Neural progenitor cell (in vitro differentiated cells): Measurements from ENCODE around the gene PTPRA. TPM values are rescaled to one million over a fixed set of nuclear protein-coding genes. Genes with fewer than 3 reads are reported as not detected.
A peak's percentile ranks its signal among the peaks of the same experiment; 100 is the strongest.

ENCODE experiments used
- DNase-seq: peaks from one replicate; pipeline ENCODE4 v3.0.0-alpha.2; 2016; ENCODE audit warnings: low spot score
- H2AFZ ChIP-seq: fragments of 200-600 bp; sonication (generic); replicated peaks from 2 replicates; pipeline ENCODE4 v1.6.1; 2016; ENCODE audit warnings: antibody characterized with exemption
- H3F3A ChIP-seq: fragments of 200-600 bp; sonication (generic); 2 replicates; pipeline ENCODE4 v1.6.1; 2016; ENCODE audit warnings: antibody characterized with exemption, low read depth
- H3K27ac ChIP-seq: fragments of 200-600 bp; sonication (generic); 2 replicates; pipeline ENCODE4 v1.5.1; 2016; ENCODE audit warnings: mild to moderate bottlenecking
- H3K27me3 ChIP-seq: fragments of 200-600 bp; sonication (generic); 2 replicates; pipeline ENCODE4 v1.6.1; 2016; ENCODE audit warnings: mild to moderate bottlenecking, moderate library complexity
- H3K36me3 ChIP-seq: fragments of 200-600 bp; sonication (generic); 2 replicates; pipeline ENCODE4 v1.5.1; 2016
- H3K4me1 ChIP-seq: fragments of 200-600 bp; sonication (generic); 2 replicates; pipeline ENCODE4 v1.6.1; 2016; ENCODE audit warnings: mixed run types
- H3K4me2 ChIP-seq: fragments of 200-600 bp; sonication (generic); 2 replicates; pipeline ENCODE4 v1.6.1; 2016
- H3K4me3 ChIP-seq: fragments of 200-600 bp; sonication (generic); 2 replicates; pipeline ENCODE4 v1.5.1; 2016
- H3K79me2 ChIP-seq: fragments of 200-600 bp; sonication (generic); 2 replicates; pipeline ENCODE4 v1.6.1; 2016; ENCODE audit warnings: low read depth
- H3K9ac ChIP-seq: fragments of 200-600 bp; sonication (generic); 2 replicates; pipeline ENCODE4 v1.6.1; 2016
- H3K9me3 ChIP-seq: fragments of 200-600 bp; sonication (generic); 2 replicates; pipeline ENCODE4 v1.5.1; 2016; ENCODE audit warnings: low read depth
- H4K20me1 ChIP-seq: fragments of 200-600 bp; sonication (generic); 2 replicates; pipeline ENCODE4 v1.6.1; 2016; ENCODE audit warnings: low read depth
- H3K27ac Mint-ChIP-seq: 3 replicates; pipeline ENCODE4 v1.8.0; 2021; ENCODE audit warnings: mixed read lengths
- H3K27me3 Mint-ChIP-seq: 2 replicates; pipeline ENCODE4 v1.8.0; 2022; ENCODE audit warnings: low read depth, mild to moderate bottlenecking, inconsistent platforms, moderate library complexity, mixed read lengths; ENCODE audit not compliant: insufficient read depth
- H3K36me3 Mint-ChIP-seq: 3 replicates; pipeline ENCODE4 v1.8.0; 2021; ENCODE audit warnings: mixed read lengths
- H3K4me1 Mint-ChIP-seq: 3 replicates; pipeline ENCODE4 v1.8.0; 2021; ENCODE audit warnings: mixed read lengths
- H3K4me3 Mint-ChIP-seq: 3 replicates; pipeline ENCODE4 v1.8.0; 2021; ENCODE audit warnings: mild to moderate bottlenecking, moderate library complexity, mixed read lengths
- H3K9me3 Mint-ChIP-seq: 3 replicates; pipeline ENCODE4 v1.8.0; 2020; ENCODE audit warnings: mixed read lengths
- CTCF ChIP-seq: fragments of 200-600 bp; sonication (generic); IDR thresholded peaks from 2 replicates; pipeline ENCODE4 v1.5.1; 2017; ENCODE audit warnings: antibody characterized with exemption, mild to moderate bottlenecking
- EZH2 ChIP-seq: fragments of 200-600 bp; sonication (generic); IDR thresholded peaks from 2 replicates; pipeline ENCODE4 v1.6.1; 2017; ENCODE audit warnings: antibody characterized with exemption, mild to moderate bottlenecking, moderate library complexity
- EZH2phosphoT487 ChIP-seq: fragments of 200-600 bp; sonication (generic); IDR thresholded peaks from 2 replicates; pipeline ENCODE4 v1.6.1; 2017; ENCODE audit warnings: antibody characterized with exemption
- total RNA-seq: library from RNA; depleted of rRNA; stranded (reverse); fragments of >200 nt; gene quantifications from 2 replicates; pipeline ENCODE4 v1.2.3, GENCODE V29; 2015; ENCODE audit warnings: low replicate concordance

The PTPRA gene
- total RNA-seq, 1 donor from 2014 or later, result 77.7 TPM

GRCh38 chr20:2875690-2876203 is 2.5 kb downstream of the PTPRA start:
- H3F3A ChIP-seq, result peaks cover 22% of the 10 kb centered on the region
- H3K79me2 ChIP-seq, result peaks cover 72% of the 10 kb centered on the region
- H3K27me3 ChIP-seq, result peaks cover 23% of the 10 kb centered on the region
- no peak overlapping the region for H3K9ac ChIP-seq
- TF ChIP-seq EZH2 (no peak), EZH2phosphoT487 (no peak), CTCF (no peak)
- Mint-ChIP-seq H3K9me3 (no peaks in the 10 kb centered on the region), H3K4me3 (peak overlapping the region; percentile 63), H3K27ac (no peak overlapping the region), H3K36me3 (peaks cover 9% of the 10 kb centered on the region), H3K4me1 (peaks cover 41% of the 10 kb centered on the region), H3K27me3 (peaks cover 8% of the 10 kb centered on the region)
- H3K36me3 ChIP-seq, result no peaks in the 10 kb centered on the region
- H2AFZ ChIP-seq, result no peak overlapping the region
- peaks cover 40% of the 10 kb centered on the region for H4K20me1 ChIP-seq
- H3K27ac ChIP-seq, result no peak overlapping the region
- peak overlapping the region; percentile 100 for H3K4me3 ChIP-seq
- H3K4me2 ChIP-seq, result peak overlapping the region; percentile 96
- DNase-seq, result no peak
- H3K9me3 ChIP-seq, result no peaks in the 10 kb centered on the region
- H3K4me1 ChIP-seq, result peaks cover 13% of the 10 kb centered on the region

GRCh38 chr20:2878515-2878914 is 5.2 kb downstream of the PTPRA start:
- Histone ChIP-seq H3K27me3 (no peaks in the 10 kb centered on the region), H4K20me1 (peaks cover 49% of the 10 kb centered on the region), H3K4me2 (no peak overlapping the region), H3K9me3 (no peaks in the 10 kb centered on the region), H3K9ac (no peak overlapping the region), H2AFZ (no peak overlapping the region), H3F3A (peaks cover 6% of the 10 kb centered on the region), H3K79me2 (peaks cover 96% of the 10 kb centered on the region), H3K4me3 (no peak overlapping the region), H3K4me1 (peaks cover 8% of the 10 kb centered on the region), H3K27ac (no peak overlapping the region), H3K36me3 (no peaks in the 10 kb centered on the region)
- peaks cover 2% of the 10 kb centered on the region for H3K27me3 Mint-ChIP-seq
- no peak for TF ChIP-seq EZH2phosphoT487
- H3K9me3 Mint-ChIP-seq, result no peaks in the 10 kb centered on the region
- no peak overlapping the region for H3K27ac Mint-ChIP-seq
- no peak overlapping the region for H3K4me3 Mint-ChIP-seq
- peaks cover 10% of the 10 kb centered on the region for H3K36me3 Mint-ChIP-seq
- no peak for DNase-seq
- peaks cover 28% of the 10 kb centered on the region for H3K4me1 Mint-ChIP-seq

- H3K27ac Mint-ChIP-seq, result no peak overlapping the region
Measured at GRCh38 chr20:2879146-2879545, 5.9 kb downstream of the PTPRA start.

More at GRCh38 chr20:2879146-2879545, 5.9 kb downstream of the PTPRA start:
- H3K9me3 Mint-ChIP-seq, result no peaks in the 10 kb centered on the region
- H3K4me1 Mint-ChIP-seq, result peaks cover 28% of the 10 kb centered on the region
- peaks cover 49% of the 10 kb centered on the region for H4K20me1 ChIP-seq
- DNase-seq, result no peak
- no peak overlapping the region for H3K4me2 ChIP-seq
- peaks cover 97% of the 10 kb centered on the region for H3K79me2 ChIP-seq
- H3K27ac ChIP-seq, result no peak overlapping the region
- H3K36me3 Mint-ChIP-seq, result peaks cover 15% of the 10 kb centered on the region
- no peaks in the 10 kb centered on the region for H3K9me3 ChIP-seq
- peaks cover 2% of the 10 kb centered on the region for H3K27me3 Mint-ChIP-seq
- peaks cover 8% of the 10 kb centered on the region for H3K4me1 ChIP-seq
- H3K9ac ChIP-seq, result no peak overlapping the region
- H3F3A ChIP-seq, result peaks cover under 1% of the 10 kb centered on the region
- H3K27me3 ChIP-seq, result no peaks in the 10 kb centered on the region
- TF ChIP-seq EZH2 (no peak), EZH2phosphoT487 (no peak), CTCF (no peak)
- H2AFZ ChIP-seq, result no peak overlapping the region
- no peaks in the 10 kb centered on the region for H3K36me3 ChIP-seq
- H3K4me3 Mint-ChIP-seq, result no peak overlapping the region
- no peak overlapping the region for H3K4me3 ChIP-seq
